HepG2 (cell line): ENCODE measurements around the gene TEKT3. TPM values are rescaled to one million over a fixed set of nuclear protein-coding genes. Genes with fewer than 3 reads are reported as not detected.

Experiments
- ATAC-seq: fragments of 200-7000 bp; cut with Tn5 transposase; 3 replicates; pipeline ENCODE4 v1.9.1; 2020; ENCODE audit warnings: mild to moderate bottlenecking, moderate library complexity
- BruUV-seq: library from RNA; stranded (reverse); fragments of 400-500 nt; replicated peaks from 2 replicates; lab custom pipeline; 2021; lab: Mats Ljungman, UMichigan
- CTCF ChIA-PET: fragments of 300-600 bp; formaldehyde crosslinking; extraction: SDS; loops from one replicate; lab custom pipeline; 2021; ENCODE audit warnings: low total read pairs, inconsistent platforms, low intra/inter-chr PET ratio; lab: Yijun Ruan, JAX
- POLR2A ChIA-PET: fragments of 350-600 bp; sonication (Branson Sonifier 250); formaldehyde crosslinking; loops from one replicate; lab custom pipeline; 2020; ENCODE audit warnings: antibody characterized with exemption, inconsistent platforms; lab: Yijun Ruan, JAX
- DNase-seq: peaks from one replicate; pipeline ENCODE4 v3.0.0-alpha.2; 2015; ENCODE audit warnings: low spot score
- FAIRE-seq: peaks from 3 replicates; lab custom pipeline; 2011; peaks lifted over from hg19 to GRCh38; lab: Jason Lieb, UNC
- H2AFZ ChIP-seq: one replicate; pipeline ENCODE4 v1.6.1; 2011; ENCODE audit warnings: low read length, inconsistent platforms
- H3K27ac ChIP-seq: fragments of 300-600 bp; 3 replicates; pipeline ENCODE4 v1.8.0; 2011; ENCODE audit warnings: mixed run types, mild to moderate bottlenecking, mixed read lengths, low read length, inconsistent platforms; ENCODE audit not compliant: insufficient read depth; ENCODE audit errors: extremely low read length
- H3K27me3 ChIP-seq, 2 experiments: fragments of 200-600 bp in 1 of 2; 2 replicates in 1 of 2; 3 replicates in 1 of 2; pipeline versions ENCODE4 v1.6.0 to v1.8.0; 2011; ENCODE audit warnings: low read length in 2 of 2, mild to moderate bottlenecking in 2 of 2, moderate library complexity in 2 of 2, inconsistent platforms in 1 of 2; ENCODE audit not compliant: insufficient read depth in 2 of 2, control insufficient read depth in 1 of 2
- H3K36me3 ChIP-seq, 2 experiments: fragments of 200-600 bp in 1 of 2; replicated peaks in 1 of 2; 2 replicates in 1 of 2; 3 replicates in 1 of 2; pipeline versions ENCODE4 v1.5.1 to v1.8.0; 2011; ENCODE audit warnings: low read length in 2 of 2, inconsistent platforms in 1 of 2; ENCODE audit not compliant: insufficient read depth in 2 of 2, control insufficient read depth in 1 of 2
- H3K4me1 ChIP-seq: 2 replicates; pipeline ENCODE4 v1.5.1; 2012; ENCODE audit warnings: low read length, inconsistent platforms; ENCODE audit not compliant: insufficient read depth
- H3K4me2 ChIP-seq: 2 replicates; pipeline ENCODE4 v1.6.0; 2011; ENCODE audit warnings: low read depth, low read length, inconsistent platforms
- H3K4me3 ChIP-seq, 3 experiments: fragments of 200-600 bp in 1 of 3; sonication (generic), shearing (Covaris generic) in 1 of 3; replicated peaks in 1 of 3; 2 replicates each; pipeline ENCODE4 v1.5.1; 2011 to 2016; ENCODE audit warnings: low read length in 3 of 3, inconsistent platforms in 2 of 3, low read depth in 2 of 3, mild to moderate bottlenecking in 2 of 3, control low read depth in 1 of 3, mixed read lengths in 1 of 3; ENCODE audit not compliant: insufficient read depth in 1 of 3
- H3K79me2 ChIP-seq: one replicate; pipeline ENCODE4 v1.6.1; 2011; ENCODE audit warnings: low read length, inconsistent platforms; ENCODE audit not compliant: insufficient read depth
- H3K9ac ChIP-seq: 2 replicates; pipeline ENCODE4 v1.6.0; 2011; ENCODE audit warnings: mild to moderate bottlenecking, low read depth, low read length, inconsistent platforms; ENCODE audit not compliant: insufficient read depth
- H3K9me3 ChIP-seq: 2 replicates; pipeline ENCODE4 v1.5.1; 2012; ENCODE audit warnings: mild to moderate bottlenecking, low read length
- H4K20me1 ChIP-seq: 2 replicates; pipeline ENCODE4 v1.6.0; 2011; ENCODE audit warnings: inconsistent platforms, mild to moderate bottlenecking, low read length, moderate library complexity; ENCODE audit not compliant: insufficient read depth
- HNRNPLL ChIP-seq: fragments of 200-400 bp; formaldehyde crosslinking; IDR thresholded peaks from 2 replicates; pipeline ENCODE4 v1.6.1; 2017; ENCODE audit warnings: mild to moderate bottlenecking, low read depth, low read length; ENCODE audit not compliant: poor library complexity, severe bottlenecking
- ZFP91 ChIP-seq: sonication (generic); formaldehyde crosslinking; IDR thresholded peaks from 2 replicates; pipeline ENCODE4 v1.9.0; 2022; ENCODE audit warnings: missing genetic modification reagents, mild to moderate bottlenecking, borderline replicate concordance
- ZNF530 ChIP-seq: sonication (generic); formaldehyde crosslinking; IDR thresholded peaks from 2 replicates; pipeline ENCODE4 v1.5.0; 2020; ENCODE audit warnings: low read depth, mild to moderate bottlenecking, missing genetic modification reagents
- WGBS: methylation state at CpG from one replicate; pipeline ENCODE4 v1.1.6; 2017; ENCODE audit warnings: low lambda C conversion rate; 5-methylcytosine and 5-hydroxymethylcytosine counted together
- in situ Hi-C: cut with HindIII; loops from 2 replicates; pipeline ENCODE4 v1.10.0; 2017; ENCODE audit warnings: low pct_unique_long_range_greater_than_20kb; ENCODE audit not compliant: extremely low pct_ligation_motif_present
- intact Hi-C: fragments of 100-400 bp; cut with micrococcal nuclease; formaldehyde crosslinking; loops from one replicate; pipeline ENCODE4 v1.10.0; 2022; ENCODE audit not compliant: unreplicated experiment
- polyA plus RNA-seq, 8 experiments: library from polyadenylated mRNA; depleted of rRNA in 3 of 8; stranded (reverse) in 7 of 8; unstranded in 1 of 8; fragments of >200 nt; fragmentation: Illumina TruSeq in 4 of 8; extraction: Trizol in 4 of 8; gene quantifications; 2 replicates each; pipeline versions ENCODE4 v1.2.1 to v1.2.3, GENCODE V29; 2011 to 2016; ENCODE audit warnings: low read depth in 4 of 8, missing spikeins in 1 of 8, mixed read lengths in 1 of 8; ENCODE audit not compliant: insufficient read depth in 1 of 8
- total RNA-seq, 5 experiments: library from RNA; depleted of rRNA; stranded (reverse); fragments of >200 nt; fragmentation: Illumina TruSeq; extraction: Trizol; gene quantifications; 2 replicates each; pipeline ENCODE4 v1.2.3, GENCODE V29; 2016; ENCODE audit warnings: low read depth in 1 of 5
- TF ChIP-seq, protein P1 (sequence below): sonication (generic); formaldehyde crosslinking; IDR thresholded peaks from 2 replicates; pipeline ENCODE4 v1.4.0; 2020; ENCODE audit warnings: missing genetic modification reagents

TEKT3 gene
- total and polyA plus RNA-seq, 2 of the 13 experiments (the other 11 are each of a cell fraction or from before 2014, with no cell fraction given), result 0.58 to 0.82 TPM

DNA sequence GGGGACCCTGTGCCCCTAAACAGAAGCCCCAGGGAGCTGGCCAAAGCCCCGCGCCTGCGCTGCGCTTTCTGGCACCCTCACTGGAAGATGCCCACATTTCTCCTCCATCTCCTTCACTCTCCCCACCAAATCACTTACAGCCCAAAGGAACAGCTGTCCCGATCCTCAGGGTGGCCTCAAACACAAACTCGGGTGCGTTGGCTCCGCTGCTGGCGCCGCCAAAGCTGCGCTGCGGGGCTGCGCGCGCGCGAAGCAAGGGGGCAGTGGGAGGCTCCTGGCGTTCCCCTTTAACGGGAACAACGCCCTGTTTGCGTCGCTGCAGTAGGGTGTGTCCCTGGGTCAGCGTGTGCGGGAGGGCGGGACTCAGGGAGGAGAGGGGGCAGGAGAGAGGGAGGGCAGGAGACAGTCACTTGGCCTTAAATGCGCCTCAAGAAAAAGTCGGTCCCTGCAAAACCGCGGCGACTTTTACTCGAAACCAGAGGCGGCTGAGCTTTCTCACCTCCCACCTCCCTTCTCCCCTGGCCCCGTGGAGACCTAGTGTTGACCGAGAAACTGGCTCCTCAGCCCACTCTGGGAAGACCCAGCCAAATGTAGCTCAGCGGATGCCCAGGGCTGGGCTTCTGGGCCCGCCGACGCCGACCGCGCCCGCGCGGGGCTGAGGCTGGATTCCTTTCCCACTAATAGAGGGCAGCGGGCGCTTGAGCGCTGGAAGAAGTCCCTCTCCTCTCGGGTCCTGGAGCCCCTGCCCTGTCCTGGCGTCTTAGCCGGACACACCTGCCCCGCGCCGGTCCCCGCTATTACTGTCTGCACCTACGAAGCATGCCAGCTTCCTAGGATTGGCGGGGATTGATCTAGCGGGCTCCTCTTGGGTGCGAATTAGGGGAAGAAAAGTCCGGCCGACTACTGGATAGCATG is 78.8 kb downstream of the TEKT3 start:
- FAIRE-seq, result no peak
- 20% methylated on average over 29 of the region's 60 CpGs for WGBS
- POLR2A ChIA-PET, result no interaction called here
- in situ Hi-C loops (loop anchor here (5.0 kb wide), 1 partner anchor 240 kb away; no protein-coding TSS in a partner anchor), intact Hi-C loops (loop anchor here (5.0 to 10.0 kb wide), 4 partner anchors 112 to 735 kb away; partner anchors contain the start of genes TTC19 and ZSWIM7)
- TF ChIP-seq ZNF530 (CRISPR knock-in tag), result no peak
- TF ChIP-seq, protein P1, sequence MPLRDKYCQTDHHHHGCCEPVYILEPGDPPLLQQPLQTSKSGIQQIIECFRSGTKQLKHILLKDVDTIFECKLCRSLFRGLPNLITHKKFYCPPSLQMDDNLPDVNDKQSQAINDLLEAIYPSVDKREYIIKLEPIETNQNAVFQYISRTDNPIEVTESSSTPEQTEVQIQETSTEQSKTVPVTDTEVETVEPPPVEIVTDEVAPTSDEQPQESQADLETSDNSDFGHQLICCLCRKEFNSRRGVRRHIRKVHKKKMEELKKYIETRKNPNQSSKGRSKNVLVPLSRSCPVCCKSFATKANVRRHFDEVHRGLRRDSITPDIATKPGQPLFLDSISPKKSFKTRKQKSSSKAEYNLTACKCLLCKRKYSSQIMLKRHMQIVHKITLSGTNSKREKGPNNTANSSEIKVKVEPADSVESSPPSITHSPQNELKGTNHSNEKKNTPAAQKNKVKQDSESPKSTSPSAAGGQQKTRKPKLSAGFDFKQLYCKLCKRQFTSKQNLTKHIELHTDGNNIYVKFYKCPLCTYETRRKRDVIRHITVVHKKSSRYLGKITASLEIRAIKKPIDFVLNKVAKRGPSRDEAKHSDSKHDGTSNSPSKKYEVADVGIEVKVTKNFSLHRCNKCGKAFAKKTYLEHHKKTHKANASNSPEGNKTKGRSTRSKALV, result peak; percentile 62; the same call in 1 of the 2 replicates
- 0 out of 2 replicates have a peak, but pooled peaks have one; percentile 27 for TF ChIP-seq ZFP91 (CRISPR knock-in tag)
- peak; percentile 88 for TF ChIP-seq HNRNPLL
- DNase-seq, result no peak
- H3K27me3 ChIP-seq, result peaks cover 16 to 58% of the 10 kb centered on the region in 2 experiments
- CTCF ChIA-PET, result interaction anchor here (2.4 to 2.5 kb wide), 2 partner anchors 183 to 240 kb away, joined by 7 to 28 read pairs; no protein-coding TSS in a partner anchor
- BruUV-seq, result no TSS peak
- no peaks in the 10 kb centered on the region for H3K9me3 ChIP-seq
- no peaks in the 10 kb centered on the region for H4K20me1 ChIP-seq
- H3K4me1 ChIP-seq, result peaks cover 45% of the 10 kb centered on the region
- H3K36me3 ChIP-seq, result no peaks in the 10 kb centered on the region
- H3K9ac ChIP-seq, result no peak overlapping the region
- H3K4me3 ChIP-seq, result peak overlapping the region; percentile 32 to 81 (median 34)
- no peak overlapping the region for H3K27ac ChIP-seq
- H3K4me2 ChIP-seq, result peak overlapping the region; percentile 100
- no peak overlapping the region for H2AFZ ChIP-seq
- peak; percentile 8 for ATAC-seq
- no peaks in the 10 kb centered on the region for H3K79me2 ChIP-seq
